Measurements from ENCODE around the gene FOSL2. TPM values are rescaled to one million over a fixed set of nuclear protein-coding genes. Genes with fewer than 3 reads are reported as not detected.

The FOSL2 gene
- total RNA-seq, result 78.5 and 80.8 TPM in 2 replicates

GRCh38 chr2:28392297-28393113 is at the start of gene FOSL2:
FOSL2 (plus strand) TSS chr2:28392858; CDS start chr2:28393721, 863 bp downstream.

Other genes starting within 250 kb of the FOSL2 start
- under 0.01 and 1.1 TPM in 2 replicates for gene PLB1, start 103.2 kb downstream of the FOSL2 start, total RNA-seq

Measured in cardiac atrium fibroblast (primary cell).